ENCODE data around the gene PLD5.
A peak's percentile ranks its signal among the peaks of the same experiment; 100 is the strongest.
"Not testable (repeated sequence)": the region's sequence is repeated elsewhere in the genome, so short reads cannot be mapped to it uniquely, and the experiment has no call there.

PLD5 gene

DNA sequence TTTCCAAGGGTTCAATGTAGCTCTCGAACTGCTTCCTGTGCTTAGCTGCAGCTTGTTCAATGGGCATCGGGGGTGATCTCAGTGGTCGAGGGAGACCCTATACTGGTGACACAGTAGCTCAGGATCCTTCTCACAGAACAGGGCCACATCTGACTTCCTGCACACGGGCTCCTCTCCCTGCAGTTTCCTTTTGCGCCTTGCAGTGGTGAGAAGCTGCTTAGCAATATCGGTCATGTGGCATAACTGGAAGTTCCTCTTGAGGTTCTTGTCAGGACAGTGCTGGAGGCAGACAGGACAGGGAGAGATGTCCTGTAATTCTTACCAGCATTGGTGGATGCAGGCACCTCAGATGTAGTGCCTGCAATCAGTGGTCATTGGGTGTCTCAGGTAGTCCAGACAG lies 385.1 kb downstream of the PLD5 start:
- no peak for DNase-seq

DNA sequence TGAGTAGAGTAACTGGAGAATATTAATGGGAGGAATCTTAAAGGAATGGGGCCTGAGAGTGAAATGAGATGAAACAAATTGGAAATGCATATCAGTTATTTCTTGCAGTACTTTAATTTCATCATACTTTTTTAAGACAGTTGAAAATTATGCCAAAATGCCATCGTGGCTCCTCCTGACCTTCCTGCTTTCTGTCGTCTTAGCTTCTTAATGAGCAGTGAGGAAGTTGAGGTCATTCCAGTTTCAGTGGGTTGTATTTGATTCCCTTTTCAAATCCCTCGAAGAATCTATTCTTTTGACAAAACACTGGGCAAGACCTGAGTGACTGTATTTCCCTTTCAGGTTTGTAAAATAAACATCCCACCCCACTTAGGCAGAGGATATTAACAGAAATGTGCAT lies 390.7 kb downstream of the PLD5 start:
- no peak for DNase-seq

DNA sequence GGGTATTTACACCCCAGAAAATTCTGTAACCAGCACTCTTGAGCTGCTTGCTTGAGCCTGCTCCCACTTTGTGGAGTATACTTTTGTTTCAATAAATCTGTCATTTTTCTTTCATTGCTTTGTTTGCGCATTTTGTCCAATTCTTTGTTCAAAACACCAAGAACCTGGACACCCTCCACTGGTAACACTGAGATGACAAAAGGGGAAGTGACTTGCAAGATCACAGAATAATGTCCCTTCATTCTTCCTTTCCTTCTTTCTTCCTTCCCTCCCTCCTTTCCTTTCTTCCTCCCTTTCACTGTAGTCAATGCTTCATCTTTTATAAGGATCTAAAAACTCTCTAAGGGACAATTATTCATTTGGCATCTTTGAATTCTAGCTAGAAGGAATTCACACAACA lies 391.1 kb downstream of the PLD5 start:
- no peak for DNase-seq

DNA sequence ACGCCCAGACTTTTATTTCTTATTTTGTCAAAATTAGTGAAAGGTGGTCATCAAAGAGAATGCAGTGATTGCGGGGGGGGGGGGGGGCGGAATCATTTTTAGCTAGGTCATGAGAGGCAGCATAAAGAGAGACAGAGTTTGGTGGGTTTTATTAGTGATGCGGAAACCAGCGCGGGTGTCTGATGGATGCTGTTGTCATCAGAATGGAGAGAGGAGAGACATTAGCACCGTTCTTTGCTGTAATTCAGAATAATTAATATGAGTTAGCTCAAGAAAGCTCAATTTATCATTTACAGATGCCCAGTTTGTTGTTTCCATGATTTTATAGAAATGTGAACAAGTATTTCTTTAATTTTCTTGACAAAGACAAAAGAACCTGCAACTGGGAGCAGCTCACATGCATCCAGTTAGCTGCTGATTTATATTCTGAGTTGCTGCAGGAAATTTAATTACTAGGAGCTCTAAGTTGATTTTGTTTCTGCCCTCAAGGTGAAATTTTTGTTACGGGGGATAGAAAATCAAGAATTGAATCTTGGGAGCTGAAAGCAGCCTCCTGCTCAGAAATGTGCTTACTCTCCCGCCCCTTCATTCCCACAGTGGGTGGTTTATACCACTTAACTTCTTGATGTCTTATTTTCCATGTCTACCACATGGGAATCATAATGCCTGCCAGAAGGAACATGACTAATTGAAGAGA lies 392.2 kb downstream of the PLD5 start:
- DNase-seq, result no peak

DNA sequence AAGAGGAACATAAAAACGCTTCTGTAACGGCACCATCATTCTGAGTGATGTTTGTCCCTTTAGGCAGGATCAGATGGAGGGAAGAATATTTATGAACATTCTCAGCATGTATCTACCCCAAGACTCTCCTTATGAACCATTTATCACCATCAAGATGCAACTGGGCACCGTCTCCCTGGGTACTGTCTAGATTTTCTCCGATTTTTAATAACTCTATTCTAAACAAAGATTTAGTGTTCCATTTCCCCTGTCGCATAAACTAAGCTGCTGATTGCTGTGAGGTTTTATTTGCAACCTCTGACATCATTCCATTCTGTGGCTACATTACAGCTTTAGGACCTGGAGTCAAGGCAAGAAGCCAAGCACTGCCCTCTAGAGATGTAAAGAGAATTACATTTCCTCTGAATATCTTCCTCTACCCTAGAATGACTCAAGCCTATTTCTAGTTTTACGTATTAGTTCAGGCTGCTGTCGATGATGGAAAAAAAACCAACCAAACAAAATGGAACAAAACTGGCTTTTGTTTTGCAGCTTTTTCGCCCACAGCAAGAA lies 395.5 kb downstream of the PLD5 start:
- DNase-seq, result peak; percentile 24

DNA sequence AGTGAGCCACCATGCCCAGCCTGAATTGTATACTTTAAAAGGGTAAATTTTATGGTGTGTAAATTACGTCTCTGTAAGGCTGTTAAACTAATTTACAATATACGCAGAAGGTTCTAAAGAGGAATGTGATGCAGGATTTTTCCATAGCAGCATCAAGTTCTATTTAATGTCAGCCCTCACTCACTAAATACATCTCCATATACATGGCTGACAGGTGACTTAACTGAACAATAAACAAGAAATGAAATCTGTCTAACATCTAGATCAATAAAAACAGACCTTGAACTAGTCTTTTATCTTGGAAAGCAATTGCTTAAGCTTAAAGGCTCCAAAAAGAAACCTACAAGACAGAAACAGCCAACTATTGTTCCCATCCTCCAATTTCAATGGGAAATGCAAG lies 404.1 kb downstream of the PLD5 start:
- no peak for DNase-seq

DNA sequence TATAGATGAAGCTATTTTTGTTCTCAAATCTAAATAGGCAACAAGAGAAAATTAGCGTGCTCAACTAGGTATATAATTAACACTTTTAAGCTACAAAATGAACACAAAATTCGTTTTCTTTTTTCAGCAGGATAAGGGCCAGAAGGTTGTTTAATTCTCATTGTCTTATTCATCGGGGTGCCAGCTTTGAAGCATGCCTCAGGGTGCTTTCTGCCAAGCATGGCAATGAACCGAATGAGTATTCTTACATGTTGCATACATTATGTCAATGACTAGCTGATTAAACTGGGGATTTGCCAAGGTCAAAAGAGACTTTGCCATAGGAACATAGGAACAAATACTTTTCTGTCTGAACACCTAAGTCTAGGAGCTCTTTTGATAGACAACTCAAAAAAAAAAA lies 423.6 kb downstream of the PLD5 start:
- no peak for DNase-seq

DNA sequence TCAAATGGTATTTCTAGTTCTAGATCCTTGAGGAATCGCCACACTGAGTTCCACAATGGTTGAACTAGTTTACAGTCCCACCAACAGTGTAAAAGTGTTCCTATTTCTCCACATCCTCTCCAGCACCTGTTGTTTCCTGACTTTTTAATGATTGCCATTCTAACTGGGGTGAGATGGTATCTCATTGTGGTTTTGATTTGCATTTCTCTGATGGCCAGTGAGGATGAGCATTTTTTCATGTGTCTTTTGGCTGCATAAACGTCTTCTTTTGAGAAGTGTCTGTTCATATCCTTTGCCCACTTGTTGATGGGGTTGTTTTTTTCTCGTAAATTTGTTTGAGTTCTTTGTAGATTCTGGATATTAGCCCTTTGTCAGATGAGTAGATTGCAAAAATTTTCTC lies 427.2 kb downstream of the PLD5 start:
- DNase-seq, result not testable (repeated sequence)

DNA sequence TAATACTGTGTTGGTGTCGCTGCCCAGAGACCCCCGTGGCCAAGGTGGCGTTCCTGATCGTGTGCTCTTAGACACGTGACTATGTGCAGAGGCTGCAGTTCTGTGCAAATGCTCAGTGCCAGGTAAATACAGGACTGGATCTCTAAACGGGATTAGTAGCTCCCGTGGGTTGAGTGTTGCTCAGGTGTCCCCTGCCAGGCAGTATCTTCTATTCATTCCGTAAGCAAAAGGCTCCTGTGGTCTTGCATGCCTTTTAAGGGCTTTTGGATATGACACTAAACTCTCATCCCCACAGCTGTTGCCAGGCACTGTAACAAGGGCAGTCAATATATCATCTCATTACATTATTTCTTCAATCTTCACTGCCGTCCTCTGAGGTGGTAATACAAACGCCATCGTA lies 431.4 kb downstream of the PLD5 start:
- no peak for DNase-seq

DNA sequence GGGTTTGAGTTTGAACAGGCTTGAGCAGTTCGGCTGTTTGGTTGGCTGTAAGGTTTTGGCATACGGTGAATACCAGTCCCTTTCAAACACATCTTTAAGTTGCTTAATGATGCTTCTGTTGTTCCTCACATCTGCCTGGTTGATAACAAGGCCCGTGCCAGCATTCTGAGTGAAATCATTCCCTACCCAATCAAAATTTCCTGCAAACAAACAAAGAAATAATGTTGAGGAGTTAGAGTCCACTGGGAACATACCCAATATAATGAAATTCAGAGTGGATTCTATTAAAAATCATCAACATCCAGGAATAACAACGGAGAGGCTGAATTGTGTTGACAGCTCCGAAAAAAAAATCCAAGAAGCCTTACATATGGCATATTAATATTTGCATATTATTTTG lies 434.6 kb downstream of the PLD5 start:
- no peak for DNase-seq

DNA sequence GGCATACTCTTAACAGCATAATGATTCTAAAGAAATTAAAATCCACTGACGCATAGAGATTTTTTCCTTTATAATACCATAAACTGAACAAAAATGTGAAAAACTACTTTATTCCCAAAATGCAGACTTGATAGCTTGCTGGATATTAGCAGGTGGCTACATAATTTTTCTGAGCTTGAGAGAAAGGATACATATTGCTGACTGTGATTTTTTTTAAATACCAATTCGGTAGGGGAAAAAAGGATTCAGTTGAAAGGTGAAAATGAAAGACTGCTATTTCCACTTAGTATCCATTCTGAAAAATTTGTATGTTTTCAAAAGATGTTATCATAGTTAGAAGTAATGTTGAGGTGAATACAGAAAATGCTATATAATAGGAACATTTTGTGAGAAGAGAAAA lies 435.6 kb downstream of the PLD5 start:
- DNase-seq, result no peak

DNA sequence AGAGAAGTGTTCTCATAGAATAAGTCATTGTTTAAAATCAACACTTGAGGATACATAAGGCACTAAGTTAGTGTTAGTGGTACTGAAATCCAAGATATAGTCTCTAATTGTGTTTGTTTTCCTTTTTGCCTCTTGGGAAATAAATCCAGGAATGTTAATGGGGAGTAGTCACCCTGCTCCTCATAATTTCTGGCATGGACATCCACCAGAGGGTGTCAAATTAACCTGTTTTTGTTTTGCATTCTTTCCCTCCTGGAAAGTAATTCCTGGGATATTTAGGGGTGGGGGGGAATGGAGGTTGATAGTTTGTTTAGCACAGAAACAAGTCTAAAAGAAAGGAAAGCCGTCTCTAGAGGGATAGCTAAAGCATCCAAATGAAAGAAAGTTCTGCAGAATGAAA lies 437.8 kb downstream of the PLD5 start:
- DNase-seq, result no peak

DNA sequence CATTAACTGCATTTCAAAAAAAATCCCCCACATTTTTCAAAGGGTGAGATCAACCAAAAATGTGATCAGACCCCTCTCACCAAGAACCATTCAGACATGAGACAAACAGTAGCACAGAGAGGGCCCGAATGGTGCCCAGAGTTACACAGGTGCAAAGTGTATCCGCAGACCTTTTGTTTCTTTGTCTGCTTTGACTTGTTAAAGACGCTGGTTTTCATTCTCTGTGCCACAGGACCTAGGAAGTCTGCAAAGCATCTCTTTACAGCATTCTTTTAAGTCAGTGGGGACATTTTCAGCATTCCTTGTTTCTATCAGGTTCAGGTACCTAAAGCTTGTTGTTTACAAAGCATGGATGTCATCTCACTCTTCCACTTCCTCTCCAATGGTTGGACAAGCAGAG lies 438.4 kb downstream of the PLD5 start:
- no peak for DNase-seq

DNA sequence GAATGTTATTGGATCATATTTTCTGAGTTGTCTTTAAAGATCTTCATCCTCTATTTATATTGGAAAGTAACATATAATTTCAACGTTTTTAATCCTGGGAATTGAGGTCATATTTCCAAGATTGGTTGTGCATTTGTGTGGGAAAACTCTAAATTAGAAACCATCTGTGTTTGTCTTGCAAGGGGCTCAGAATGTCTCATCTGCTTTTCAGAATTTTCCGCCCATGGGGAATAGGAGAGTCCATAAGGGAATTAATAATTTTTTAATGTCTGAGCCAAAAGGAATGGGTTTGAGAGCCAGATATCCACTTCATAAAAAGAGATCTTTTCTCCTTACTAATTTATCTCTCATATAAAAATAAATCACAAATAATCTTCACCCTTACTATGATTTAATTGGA lies 440.8 kb downstream of the PLD5 start:
- no peak for DNase-seq

DNA sequence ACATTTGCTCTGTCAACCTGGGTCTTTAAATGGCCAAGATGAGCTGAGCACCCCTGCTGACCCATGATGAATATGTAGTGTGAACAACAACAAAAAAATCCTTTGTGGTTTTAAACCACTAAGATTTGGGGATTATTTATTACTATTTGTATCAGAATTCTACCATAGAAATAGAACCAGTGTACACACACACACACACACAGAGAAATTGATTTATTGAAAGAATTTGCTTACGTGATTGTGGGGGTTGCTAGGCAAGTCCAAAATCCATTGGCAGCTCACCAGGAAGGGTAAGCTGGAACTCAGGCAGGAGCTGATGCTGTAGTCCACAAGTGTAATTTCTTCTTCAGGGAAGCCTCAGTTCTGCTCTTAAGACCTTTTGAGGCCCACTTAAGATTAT lies 443.1 kb downstream of the PLD5 start:
- no peak for DNase-seq

DNA sequence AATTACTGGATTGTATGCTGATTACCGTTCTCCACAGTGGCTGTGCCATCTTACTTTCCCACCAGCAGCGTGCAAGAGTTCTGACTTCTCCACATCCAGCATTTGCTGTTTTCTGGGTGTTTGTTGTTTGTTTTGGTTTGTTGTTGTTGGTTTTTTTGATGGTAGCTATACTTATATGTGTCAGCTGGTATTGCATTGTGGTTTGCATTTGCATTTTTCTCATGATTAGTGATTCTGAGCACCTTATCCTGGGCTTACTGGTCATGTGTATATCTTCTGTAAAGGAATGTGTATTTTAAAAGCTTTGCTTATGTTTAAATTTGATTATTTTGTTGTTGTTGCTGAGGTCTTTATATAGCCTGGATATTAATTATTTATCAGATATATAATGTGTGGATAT lies 458.7 kb downstream of the PLD5 start:
- DNase-seq, result no peak

DNA sequence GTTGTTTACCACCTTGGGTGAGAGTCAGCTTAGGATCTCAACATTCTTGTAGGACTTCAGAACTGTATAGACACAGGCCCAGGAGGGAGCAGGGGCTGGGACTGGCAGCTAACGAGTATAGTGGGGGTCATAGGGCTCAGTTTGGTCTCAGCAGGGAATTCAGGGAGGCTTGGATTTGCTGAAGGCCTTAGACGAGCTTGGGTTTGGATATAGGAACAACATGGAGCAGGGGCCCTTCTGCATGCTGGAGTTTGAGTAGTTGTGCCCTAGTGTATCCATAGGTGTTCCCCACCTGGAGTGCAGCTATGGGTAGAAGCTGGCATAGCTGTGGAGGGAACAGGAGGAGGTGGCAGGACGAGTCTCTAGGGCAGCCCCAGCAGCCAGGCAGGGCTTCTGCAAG lies 462.2 kb downstream of the PLD5 start:
- no peak for DNase-seq

DNA sequence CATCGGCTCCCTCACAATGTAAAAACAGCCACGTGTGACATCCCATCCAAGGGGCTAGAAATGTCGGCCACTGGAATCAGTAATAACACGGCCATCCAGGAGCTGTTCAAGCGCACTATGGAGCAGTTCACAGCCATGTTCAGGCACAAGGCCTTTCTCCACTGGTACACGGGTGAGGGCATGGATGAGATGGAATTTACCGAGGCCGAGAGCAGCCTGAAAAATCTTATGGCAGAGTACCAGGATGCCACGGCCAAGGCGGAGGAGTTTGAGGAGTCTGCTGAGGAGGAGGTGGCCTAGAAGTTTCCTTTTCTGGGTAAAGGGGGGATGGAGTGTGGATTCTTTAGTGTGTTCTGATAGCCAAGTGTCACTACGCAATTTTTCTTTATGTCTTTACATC lies 464.5 kb downstream of the PLD5 start:
- DNase-seq, result no peak

DNA sequence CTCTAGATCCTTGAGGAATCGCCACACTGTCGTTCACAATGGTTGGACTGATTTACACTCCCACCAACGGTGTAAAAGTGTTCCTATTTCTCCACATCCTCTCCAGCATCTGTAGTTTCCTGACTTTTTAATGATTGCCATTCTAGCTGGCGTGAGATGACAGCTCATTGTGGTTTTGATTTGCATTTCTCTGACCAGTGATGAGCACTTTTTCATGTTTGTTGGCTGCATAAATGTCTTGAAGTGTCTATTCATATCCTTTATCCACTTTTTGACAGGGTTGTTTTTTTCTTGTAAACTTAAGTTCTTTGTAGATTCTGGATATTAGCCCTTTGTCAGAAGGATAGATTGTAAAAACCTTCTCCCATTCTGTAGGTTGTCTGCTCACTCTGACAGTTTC lies 465.9 kb downstream of the PLD5 start:
- not testable (repeated sequence) for DNase-seq

DNA sequence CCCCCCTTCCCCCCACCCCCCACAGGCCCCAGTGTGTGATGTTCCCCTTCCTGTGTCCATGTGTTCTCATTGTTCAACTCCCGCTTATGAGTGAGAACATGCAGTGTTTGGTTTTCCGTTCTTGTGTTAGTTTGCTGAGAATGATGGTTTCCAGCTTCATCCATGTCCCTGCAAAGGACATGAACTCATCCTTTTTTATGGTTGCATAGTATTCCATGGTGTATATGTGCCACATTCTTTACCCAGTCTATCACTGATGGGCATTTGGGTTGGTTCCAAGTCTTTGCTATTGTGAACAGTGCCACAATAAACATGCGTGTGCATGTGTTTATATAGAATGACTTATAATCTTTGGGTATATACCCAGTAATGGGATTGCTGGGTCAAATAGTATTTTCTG lies 466.3 kb downstream of the PLD5 start:
- DNase-seq, result not testable (repeated sequence)

DNA sequence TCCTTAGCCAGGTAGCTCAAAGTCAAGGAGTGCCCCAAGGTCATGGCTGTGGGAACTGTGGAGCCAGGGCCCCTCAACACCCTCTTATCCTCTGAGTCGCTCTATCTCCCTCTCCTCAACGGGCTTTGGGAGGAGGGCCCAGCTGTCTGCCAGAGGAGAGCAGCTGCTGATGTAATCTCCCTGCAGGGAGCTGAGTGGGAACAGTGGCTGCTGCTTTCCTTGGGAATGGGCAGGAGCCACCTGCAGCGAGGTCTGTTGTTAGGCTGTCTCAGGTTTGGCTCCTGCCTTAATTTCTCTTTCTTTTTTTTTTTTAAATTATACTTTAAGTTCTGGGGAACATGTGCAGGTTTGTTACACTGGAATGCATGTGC lies 466.8 kb downstream of the PLD5 start:
- no peak for DNase-seq

DNA sequence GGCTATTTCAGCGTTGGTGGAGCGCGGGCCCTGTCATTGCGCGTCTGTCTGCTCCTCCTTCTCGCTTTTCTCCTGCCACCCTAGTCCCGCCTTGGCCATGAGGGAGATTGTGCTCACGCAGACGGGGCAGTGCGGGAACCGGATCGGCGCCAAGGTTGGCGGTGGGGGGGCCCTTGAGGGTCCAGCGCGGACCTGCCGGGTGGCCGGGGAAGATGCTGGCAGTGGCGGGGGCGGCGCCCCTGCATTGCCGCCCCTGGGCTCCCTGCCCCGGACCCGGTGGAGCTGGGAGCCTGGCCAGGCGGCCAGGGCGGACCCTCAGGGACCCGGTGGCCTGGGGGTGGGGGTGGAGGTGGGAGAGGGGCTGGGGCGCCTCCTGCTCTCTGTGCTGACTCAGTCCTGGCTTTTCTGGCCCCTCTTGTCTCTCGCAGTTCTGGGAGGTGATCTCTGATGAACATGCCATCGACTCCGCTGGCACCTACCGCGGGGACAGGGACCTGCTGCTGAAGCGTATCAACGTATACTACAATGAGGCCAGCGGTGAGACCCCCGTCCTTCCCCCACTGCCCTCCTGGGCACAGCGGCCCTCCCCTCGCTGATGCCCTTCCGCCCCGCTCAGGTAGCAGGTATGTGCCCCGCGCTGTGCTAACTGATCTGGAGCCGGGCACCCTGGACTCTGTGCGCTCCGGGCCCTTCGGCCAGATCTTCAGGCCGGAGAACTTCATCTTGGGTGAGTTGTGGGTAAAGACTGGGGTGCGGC lies 467.3 kb downstream of the PLD5 start:
- DNase-seq, result no peak

DNA sequence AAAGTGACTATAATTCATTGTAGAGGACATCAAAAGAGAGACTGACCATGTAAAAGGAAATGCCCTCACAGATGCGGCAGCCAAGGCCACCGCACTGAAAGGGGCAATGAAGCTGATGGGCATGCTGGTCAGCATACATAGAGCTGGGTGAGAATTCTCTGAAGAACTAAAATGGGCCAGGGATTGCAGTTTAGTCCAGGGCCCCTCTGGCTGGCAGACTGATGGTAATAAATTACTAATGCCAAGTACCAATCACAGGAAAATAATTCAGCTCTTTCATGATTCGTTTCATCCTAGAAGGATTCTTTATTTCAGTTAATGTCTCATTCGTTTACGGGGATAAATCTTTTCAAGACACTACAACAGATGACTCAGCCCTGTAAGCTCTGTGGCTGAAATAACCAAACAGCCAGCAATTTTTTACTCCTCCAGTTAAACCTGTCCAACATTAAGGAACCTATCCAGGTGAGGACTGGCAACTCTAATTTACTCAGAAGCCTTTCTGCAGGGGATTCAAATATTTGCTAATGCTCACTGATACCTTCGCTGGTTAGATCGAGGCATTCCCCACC lies 468.7 kb downstream of the PLD5 start:
- no peak for DNase-seq

DNA sequence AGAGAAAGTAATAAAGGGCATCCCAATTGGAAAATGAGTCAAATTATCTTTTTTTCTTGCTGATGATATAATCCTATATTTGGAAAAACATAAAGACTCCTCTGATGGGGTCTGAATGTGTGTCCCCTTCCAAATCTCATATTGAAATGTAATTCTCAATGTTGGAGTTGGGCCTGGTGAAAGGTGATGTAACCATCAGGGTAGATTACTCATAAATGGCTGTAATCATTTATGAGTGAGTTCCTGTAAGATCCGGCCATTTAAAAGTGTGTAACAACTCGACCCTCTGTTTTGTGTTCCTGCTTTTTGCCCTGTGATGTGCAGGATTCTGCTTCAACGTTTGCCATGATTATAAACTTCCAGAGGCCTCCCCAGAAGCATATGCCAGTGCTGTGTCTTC lies 481.3 kb downstream of the PLD5 start:
- no peak for DNase-seq
